ENCODE data around the gene KIF2A.

The KIF2A gene

GRCh38 chr5:62331921-62332320 lies 25.9 kb downstream of the KIF2A start:
- DNase-seq: no peak

- no peak for DNase-seq
These were observed 27.3 kb downstream of the KIF2A start for GRCh38 chr5:62333250-62333794.

- DNase-seq: no peak
These were observed 28.1 kb downstream of the KIF2A start for GRCh38 chr5:62334082-62334481.

- DNase-seq: no peak
These were observed 34.4 kb downstream of the KIF2A start for GRCh38 chr5:62340392-62340791.

GRCh38 chr5:62340979-62341378 lies 35.0 kb downstream of the KIF2A start:
- DNase-seq: no peak

- no peak for DNase-seq
These were observed 35.9 kb downstream of the KIF2A start for GRCh38 chr5:62341783-62342475.

- no peak for DNase-seq
These were observed 36.5 kb downstream of the KIF2A start for GRCh38 chr5:62342476-62342837.

GRCh38 chr5:62343428-62343827 lies 37.4 kb downstream of the KIF2A start:
- DNase-seq: no peak

- no peak for DNase-seq
These were observed 40.7 kb downstream of the KIF2A start for GRCh38 chr5:62346748-62347147.

GRCh38 chr5:62347928-62348327 lies 41.9 kb downstream of the KIF2A start:
- DNase-seq: no peak

GRCh38 chr5:62348723-62349481 lies 42.9 kb downstream of the KIF2A start:
- no peak for DNase-seq

- no peak for DNase-seq
These were observed 48.2 kb downstream of the KIF2A start for GRCh38 chr5:62354028-62354874.

GRCh38 chr5:62362701-62363100 lies 56.7 kb downstream of the KIF2A start:
- no peak for DNase-seq

GRCh38 chr5:62369039-62369438 lies 63.0 kb downstream of the KIF2A start:
- DNase-seq: no peak

- DNase-seq: no peak
These were observed 65.4 kb downstream of the KIF2A start for GRCh38 chr5:62371409-62371808.

- DNase-seq: no peak
These were observed 66.6 kb downstream of the KIF2A start for GRCh38 chr5:62372600-62372999.

- DNase-seq: no peak
These were observed 67.4 kb downstream of the KIF2A start for GRCh38 chr5:62373382-62373781.

- DNase-seq: no peak
These were observed 68.1 kb downstream of the KIF2A start for GRCh38 chr5:62374090-62374489.

- no peak for DNase-seq
These were observed 69.6 kb downstream of the KIF2A start for GRCh38 chr5:62375627-62376026.

- DNase-seq: no peak
These were observed 70.1 kb downstream of the KIF2A start for GRCh38 chr5:62376064-62376463.

GRCh38 chr5:62385131-62385530 lies 79.1 kb downstream of the KIF2A start:
- no peak for DNase-seq

- DNase-seq: no peak
These were observed 79.9 kb downstream of the KIF2A start for GRCh38 chr5:62385816-62386400.

- DNase-seq: no peak
These were observed 80.8 kb downstream of the KIF2A start for GRCh38 chr5:62386824-62387223.

Data from activated CD8-positive, alpha-beta memory T cell treated with anti-CD3 and anti-CD28 coated beads, Interleukin-2, amount 50 U/mL, for 4 hours (primary cell).